Inferior parietal cortex (tissue), 1 donor: Measurements from ENCODE around the gene UBXN1.

Experiments
- DNase-seq: peaks from one replicate; pipeline ENCODE4 v3.0.0-alpha.2; 2016; ENCODE audit errors: extremely low spot score

The UBXN1 gene

GRCh38 chr11:62645946-62646824 lies 32.7 kb downstream of the UBXN1 start, which contains the start of gene GANAB:
GANAB (minus strand) TSS chr11:62646613; CDS start chr11:62646599, 14 bp downstream.
- DNase-seq, result peak; percentile 97

- DNase-seq, result no peak
These were observed 33.3 kb downstream of the UBXN1 start for GRCh38 chr11:62645671-62645945.

GRCh38 chr11:62644220-62644619 lies 34.7 kb downstream of the UBXN1 start:
- DNase-seq, result no peak

- no peak for DNase-seq
These were observed 46.4 kb downstream of the UBXN1 start for GRCh38 chr11:62632492-62632891.

GRCh38 chr11:62627713-62628112 lies 51.2 kb downstream of the UBXN1 start:
- DNase-seq, result no peak
